H1 (cell line): ENCODE measurements around the gene CREB3L4. TPM values are rescaled to one million over a fixed set of nuclear protein-coding genes. Genes with fewer than 3 reads are reported as not detected.

Source experiments
- CTCF ChIA-PET: fragments of 300-600 bp; sonication (Branson Sonifier 250); formaldehyde crosslinking; loops from one replicate; lab custom pipeline; 2021; ENCODE audit not compliant: partially characterized antibody; lab: Charles Lee
- POLR2A ChIA-PET: fragments of 300-600 bp; sonication (Branson Sonifier 250); formaldehyde crosslinking; loops from one replicate; lab custom pipeline; 2021; ENCODE audit warnings: inconsistent platforms; ENCODE audit not compliant: partially characterized antibody; lab: Charles Lee
- DNase-seq, 2 experiments: peaks; one replicate each; pipeline versions ENCODE4 v3.0.0 to v3.0.0-alpha.2; 2010 to 2022; ENCODE audit warnings: low spot score in 2 of 2, low read depth in 1 of 2, mixed read lengths in 1 of 2
- FAIRE-seq: peaks from 2 replicates; lab custom pipeline; 2011; peaks lifted over from hg19 to GRCh38; lab: Jason Lieb, UNC
- H2AFZ ChIP-seq: 2 replicates; pipeline ENCODE4 v1.8.1; 2012; ENCODE audit warnings: low read length, inconsistent platforms
- H2AK5ac ChIP-seq: 2 replicates; pipeline ENCODE4 v1.6.1; 2013; ENCODE audit warnings: low read depth, low read length
- H2BK120ac ChIP-seq: replicated peaks from 2 replicates; pipeline ENCODE3; 2013; ENCODE audit warnings: low read depth, low read length, inconsistent platforms
- H2BK12ac ChIP-seq: 2 replicates; pipeline ENCODE4 v1.6.1; 2013; ENCODE audit warnings: low read depth, low read length
- H2BK15ac ChIP-seq: 2 replicates; pipeline ENCODE4 v1.6.1; 2013; ENCODE audit warnings: low read length
- H2BK20ac ChIP-seq: 2 replicates; pipeline ENCODE4 v1.6.1; 2013; ENCODE audit warnings: low read length
- H2BK5ac ChIP-seq: 2 replicates; pipeline ENCODE4 v1.6.1; 2013; ENCODE audit warnings: low read depth, low read length
- H3K14ac ChIP-seq: 2 replicates; pipeline ENCODE4 v1.6.1; 2013; ENCODE audit warnings: inconsistent platforms; ENCODE audit not compliant: insufficient read length
- H3K18ac ChIP-seq: 2 replicates; pipeline ENCODE4 v1.6.1; 2013; ENCODE audit warnings: low read length; ENCODE audit errors: extremely low read depth
- H3K23ac ChIP-seq: 2 replicates; pipeline ENCODE4 v1.6.1; 2013; ENCODE audit warnings: inconsistent platforms; ENCODE audit not compliant: insufficient read length
- H3K23me2 ChIP-seq: 2 replicates; pipeline ENCODE4 v1.6.1; 2013; ENCODE audit warnings: low read depth, low read length
- H3K27ac ChIP-seq: 2 replicates; pipeline ENCODE4 v1.6.1; 2011; ENCODE audit warnings: low read depth, low read length, inconsistent platforms
- H3K27me3 ChIP-seq, 4 experiments: replicated peaks in 1 of 4; 1 replicate in 1 of 4; 2 replicates in 3 of 4; pipeline versions ENCODE4 v1.6.1 to v1.8.1; 2011 to 2013; ENCODE audit warnings: low read length in 3 of 4, mild to moderate bottlenecking in 3 of 4, inconsistent platforms in 2 of 4, mixed read lengths in 2 of 4, moderate library complexity in 1 of 4; ENCODE audit not compliant: control insufficient read depth in 3 of 4, insufficient read depth in 3 of 4; ENCODE audit errors: extremely low read depth in 1 of 4
- H3K36me3 ChIP-seq, 4 experiments: 2 replicates each; pipeline versions ENCODE4 v1.6.1 to v1.8.1; 2011 to 2013; ENCODE audit warnings: mild to moderate bottlenecking in 4 of 4, low read length in 3 of 4, moderate library complexity in 2 of 4, control low read depth in 1 of 4, inconsistent platforms in 1 of 4; ENCODE audit not compliant: insufficient read depth in 4 of 4, control insufficient read depth in 2 of 4
- H3K4ac ChIP-seq: replicated peaks from 2 replicates; pipeline ENCODE3; 2013; ENCODE audit warnings: low read length, low read depth, mixed read lengths, inconsistent platforms; ENCODE audit not compliant: insufficient read length
- H3K4me1 ChIP-seq, 4 experiments: replicated peaks in 1 of 4; 1 replicate in 1 of 4; 2 replicates in 3 of 4; pipeline versions ENCODE4 v1.6.1 to v1.8.1; 2011 to 2013; ENCODE audit warnings: low read length in 3 of 4, inconsistent platforms in 2 of 4, mixed read lengths in 1 of 4; ENCODE audit not compliant: insufficient read depth in 4 of 4, control insufficient read depth in 3 of 4
- H3K4me2 ChIP-seq, 2 experiments: 2 replicates each; pipeline versions ENCODE4 v1.6.1 to v1.8.1; 2011 to 2013; ENCODE audit warnings: low read depth in 2 of 2, low read length in 2 of 2, control low read depth in 1 of 2, inconsistent platforms in 1 of 2, mild to moderate bottlenecking in 1 of 2; ENCODE audit not compliant: insufficient read depth in 1 of 2
- H3K4me3 ChIP-seq, 4 experiments: fragments of 200-600, 300-600 bp in 1 of 4; sonication (generic), shearing (Covaris generic), sonication (Bioruptor Twin) in 1 of 4; 2 replicates each; pipeline versions ENCODE4 v1.5.1 to v1.8.1; 2011 to 2016; ENCODE audit warnings: low read length in 4 of 4, low read depth in 3 of 4, control low read depth in 2 of 4, inconsistent platforms in 2 of 4, mild to moderate bottlenecking in 2 of 4, mixed read lengths in 1 of 4, moderate library complexity in 1 of 4; ENCODE audit not compliant: insufficient read depth in 2 of 4; ENCODE audit errors: extremely low read depth in 1 of 4
- H3K56ac ChIP-seq: replicated peaks from 2 replicates; pipeline ENCODE3; 2013; ENCODE audit warnings: low read depth, mild to moderate bottlenecking, mixed read lengths, low read length, inconsistent platforms; ENCODE audit not compliant: insufficient read length
- H3K79me1 ChIP-seq: 2 replicates; pipeline ENCODE4 v1.6.1; 2013; ENCODE audit warnings: low read depth, low read length, control low read depth
- H3K79me2 ChIP-seq, 2 experiments: 2 replicates each; pipeline versions ENCODE4 v1.6.1 to v1.8.1; 2012 to 2013; ENCODE audit warnings: low read length in 2 of 2, mild to moderate bottlenecking in 2 of 2, inconsistent platforms in 1 of 2; ENCODE audit not compliant: insufficient read depth in 2 of 2, control insufficient read depth in 1 of 2
- H3K9ac ChIP-seq, 4 experiments: replicated peaks in 1 of 4; 1 replicate in 1 of 4; 2 replicates in 3 of 4; pipeline versions ENCODE4 v1.6.1 to v1.8.1; 2011 to 2013; ENCODE audit warnings: low read depth in 3 of 4, low read length in 3 of 4, control low read depth in 2 of 4, mild to moderate bottlenecking in 2 of 4, moderate library complexity in 2 of 4, inconsistent platforms in 1 of 4; ENCODE audit errors: extremely low read depth in 1 of 4
- H3K9me3 ChIP-seq, 2 experiments: 2 replicates each; pipeline versions ENCODE4 v1.6.1 to v1.8.1; 2012 to 2013; ENCODE audit warnings: mild to moderate bottlenecking in 2 of 2, moderate library complexity in 2 of 2, control low read depth in 1 of 2, inconsistent platforms in 1 of 2, low read depth in 1 of 2, low read length in 1 of 2, mixed read lengths in 1 of 2; ENCODE audit not compliant: insufficient read depth in 2 of 2
- H4K20me1 ChIP-seq, 2 experiments: replicated peaks in 1 of 2; 2 replicates each; pipeline versions ENCODE3 to v1.8.1; 2011 to 2013; ENCODE audit warnings: inconsistent platforms in 2 of 2, low read length in 2 of 2, mild to moderate bottlenecking in 1 of 2; ENCODE audit not compliant: insufficient read depth in 2 of 2, control insufficient read depth in 1 of 2
- H4K5ac ChIP-seq: 2 replicates; pipeline ENCODE4 v1.6.1; 2013; ENCODE audit warnings: low read length, low read depth, mixed read lengths, inconsistent platforms; ENCODE audit not compliant: insufficient read length
- H4K8ac ChIP-seq: 2 replicates; pipeline ENCODE4 v1.8.0; 2013; ENCODE audit warnings: mild to moderate bottlenecking, moderate library complexity, low read length, inconsistent platforms; ENCODE audit not compliant: insufficient read depth; ENCODE audit errors: extremely low read depth
- H4K91ac ChIP-seq: replicated peaks from 2 replicates; pipeline ENCODE3; 2013; ENCODE audit warnings: low read length, mixed read lengths, inconsistent platforms; ENCODE audit not compliant: insufficient read length
- ATF2 ChIP-seq: IDR thresholded peaks from 2 replicates; pipeline ENCODE4 v1.6.1; 2012; ENCODE audit warnings: low read length, inconsistent platforms
- BCL11A ChIP-seq, 2 experiments: IDR thresholded peaks; one replicate each; pipeline ENCODE4 v1.6.1; 2011; ENCODE audit warnings: low read depth in 2 of 2, low read length in 2 of 2, mild to moderate bottlenecking in 2 of 2
- BRCA1 ChIP-seq: IDR thresholded peaks from 2 replicates; pipeline ENCODE4 v1.6.1; 2012; ENCODE audit warnings: low read depth, low read length, improper control_type of control experiment
- CBX8 ChIP-seq: fragments of 300-800, 300-1000 bp; sonication (generic); IDR thresholded peaks from 2 replicates; pipeline ENCODE4 v1.7.1; 2016; ENCODE audit warnings: low read depth, low read length, borderline replicate concordance
- CHD2 ChIP-seq: IDR thresholded peaks from 2 replicates; pipeline ENCODE4 v1.6.1; 2012; ENCODE audit warnings: low read length, improper control_type of control experiment
- FOSL1 ChIP-seq: IDR thresholded peaks from 2 replicates; pipeline ENCODE4 v1.6.1; 2011; ENCODE audit warnings: mild to moderate bottlenecking, low read depth, low read length, moderate library complexity; ENCODE audit not compliant: insufficient read depth
- GTF2F1 ChIP-seq: IDR thresholded peaks from 2 replicates; pipeline ENCODE4 v1.6.1; 2012; ENCODE audit warnings: low read depth, low read length, improper control_type of control experiment, borderline replicate concordance
- HDAC2 ChIP-seq, 2 experiments: fragments of 300-600 bp in 1 of 2; sonication (generic) in 1 of 2; IDR thresholded peaks; 2 replicates each; pipeline ENCODE4 v1.6.1; 2011 to 2012; ENCODE audit warnings: low read depth in 2 of 2, low read length in 2 of 2, mild to moderate bottlenecking in 2 of 2, moderate library complexity in 2 of 2, borderline replicate concordance in 1 of 2, inconsistent platforms in 1 of 2
- RBBP5 ChIP-seq: IDR thresholded peaks from 2 replicates; pipeline ENCODE4 v1.7.1; 2012; ENCODE audit warnings: low read depth, mild to moderate bottlenecking, inconsistent platforms, low read length, moderate library complexity, borderline replicate concordance
- SP1 ChIP-seq: IDR thresholded peaks from 2 replicates; pipeline ENCODE4 v1.6.1; 2011; ENCODE audit warnings: low read depth, low read length
- YY1 ChIP-seq: IDR thresholded peaks from 2 replicates; pipeline ENCODE4 v1.6.1; 2011; ENCODE audit warnings: low read depth, mild to moderate bottlenecking, low read length
- ZNF274 ChIP-seq: IDR thresholded peaks from 2 replicates; pipeline ENCODE4 v1.7.0; 2012; ENCODE audit warnings: low read length, borderline replicate concordance; ENCODE audit errors: extremely low read depth
- WGBS, 2 experiments: shearing (Covaris generic) in 1 of 2; methylation state at CpG; one replicate each; pipeline versions ENCODE4 v1.1.6 to v1.1.7; 2013 to 2015; ENCODE audit warnings: low lambda C conversion rate in 2 of 2, mixed read lengths in 2 of 2, inconsistent platforms in 1 of 2, low coverage in 1 of 2, missing lambda C conversion rate in 1 of 2; ENCODE audit not compliant: insufficient replicate concordance in 2 of 2, insufficient coverage in 1 of 2, insufficient read length in 1 of 2; ENCODE audit errors: extremely low coverage in 1 of 2, missing lambda C conversion rate in 1 of 2; 5-methylcytosine and 5-hydroxymethylcytosine counted together
- polyA plus RNA-seq, 7 experiments: library from polyadenylated mRNA; depleted of rRNA in 3 of 7; stranded (reverse) in 5 of 7; unstranded in 2 of 7; fragments of >200 nt in 5 of 7; fragments of 200-250 nt in 2 of 7; gene quantifications; 1 replicate in 5 of 7; 2 replicates in 1 of 7; 4 replicates in 1 of 7; pipeline versions ENCODE4 v1.2.1 to v1.2.3, GENCODE V29; 2011 to 2013; ENCODE audit warnings: missing spikeins in 2 of 7, mixed read lengths in 2 of 7
- total RNA-seq: library from RNA; stranded (reverse); fragmentation: NEBNext Ultra II Directional; extraction: Animal tissue kit (Norgen Biotek cat#: 25700); gene quantifications from 2 replicates; pipeline ENCODE4 v1.2.1, GENCODE V29; 2021

Gene CREB3L4
- total and polyA plus RNA-seq, 2 of the 8 experiments (the other 6 are each of a cell fraction or from before 2014, with no cell fraction given) = 34.4 to 54.0 TPM

- Histone ChIP-seq H3K27me3 (no peaks in the 10 kb centered on the region), H3K79me2 (no peaks in the 10 kb centered on the region), H2BK120ac (no peak overlapping the region), H2AFZ (no peak overlapping the region), H4K5ac (no peak overlapping the region), H3K4me1 (no peaks in the 10 kb centered on the region), H3K4me3 (no peak overlapping the region), H3K56ac (no peak overlapping the region), H4K20me1 (peaks cover 0 to 13% of the 10 kb centered on the region in 2 experiments), H2BK15ac (no peak overlapping the region), H2BK5ac (no peak overlapping the region), H2AK5ac (no peak overlapping the region), H3K4ac (no peak overlapping the region), H3K9ac (no peak overlapping the region), H3K79me1 (no peaks in the 10 kb centered on the region; the same call in 1 of the 2 replicates), H3K23me2 (no peaks in the 10 kb centered on the region), H3K36me3 (peaks cover 12 to 63% (median 49%) of the 10 kb centered on the region in 4 experiments), H2BK20ac (no peak overlapping the region), H3K14ac (no peak overlapping the region), H3K4me2 (no peak overlapping the region), H3K9me3 (no peaks in the 10 kb centered on the region), H3K27ac (no peak overlapping the region), H4K91ac (no peak overlapping the region), H3K18ac (no peak overlapping the region), H2BK12ac (no peak overlapping the region), H4K8ac (no peak overlapping the region), H3K23ac (no peak overlapping the region)
- FAIRE-seq (no peak), DNase-seq (no peak)
- ChIA-PET CTCF (interaction anchor here (0.8 to 1.8 kb wide), 3 partner anchors 9 to 12 kb away, joined by 4 to 5 read pairs (median 5); partner anchors contain the start of genes DENND4B and GATAD2B), POLR2A (interaction anchor here (1.0 to 3.7 kb wide), 5 partner anchors 9 to 56 kb away, joined by 3 to 24 read pairs (median 6); partner anchors contain the start of genes DENND4B, GATAD2B and RPS27)
- 89% methylated on average over 9 of the region's 9 CpGs; no CpG with 5 or more reads in 1 of the 2 experiments for WGBS, 2 experiments
- TF ChIP-seq FOSL1 = no peak
- no peak for TF ChIP-seq SP1
- no peak for TF ChIP-seq ZNF274
- no peak for TF ChIP-seq HDAC2 (IDR thresholded peaks at IDR 0.05; ENCODE audit: borderline replicate concordance in 1 of 2, low read depth in 2 of 2, low read length in 2 of 2)
- no peak for TF ChIP-seq YY1
- TF ChIP-seq BCL11A (IDR thresholded peaks at IDR 0.05; ENCODE audit: low read depth in 2 of 2, low read length in 2 of 2) = no peak
- TF ChIP-seq GTF2F1 = no peak
- no peak for TF ChIP-seq RBBP5
- no peak for TF ChIP-seq BRCA1
- TF ChIP-seq ATF2 = no peak
- no peak for TF ChIP-seq CBX8
- no peak for TF ChIP-seq CHD2
These were observed 33.0 kb upstream of the CREB3L4 start for GRCh38 chr1:153934746-153935145.
